GM18867 (cell line): ENCODE data around the gene CPT1C.

Source experiments
- ATAC-seq: cut with Tn5 transposase; IDR thresholded peaks from one replicate; pipeline ENCODE4 v1.9.1; 2021; ENCODE audit warnings: mild to moderate bottlenecking, moderate library complexity; ENCODE audit not compliant: unreplicated experiment

The CPT1C gene

DNA sequence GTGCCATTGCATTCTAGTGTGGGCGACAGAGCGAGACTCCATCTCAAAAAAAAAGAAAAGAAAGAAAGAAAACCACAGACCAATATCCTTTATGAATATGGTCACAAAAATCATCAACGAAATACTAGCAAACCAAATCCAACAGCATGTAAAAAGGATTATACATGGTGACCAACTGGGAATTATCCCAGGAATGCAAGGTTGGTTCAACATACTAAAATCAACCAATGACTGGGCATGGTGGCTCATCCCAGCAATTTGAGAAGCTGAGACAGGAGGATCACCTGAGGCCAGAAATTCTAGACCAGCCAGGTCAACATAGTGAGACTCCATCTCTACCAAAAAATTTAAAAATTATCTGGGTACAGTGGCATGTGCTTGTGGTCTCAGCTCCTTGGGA lies 65.0 kb downstream of the CPT1C start:
- no peak for ATAC-seq

DNA sequence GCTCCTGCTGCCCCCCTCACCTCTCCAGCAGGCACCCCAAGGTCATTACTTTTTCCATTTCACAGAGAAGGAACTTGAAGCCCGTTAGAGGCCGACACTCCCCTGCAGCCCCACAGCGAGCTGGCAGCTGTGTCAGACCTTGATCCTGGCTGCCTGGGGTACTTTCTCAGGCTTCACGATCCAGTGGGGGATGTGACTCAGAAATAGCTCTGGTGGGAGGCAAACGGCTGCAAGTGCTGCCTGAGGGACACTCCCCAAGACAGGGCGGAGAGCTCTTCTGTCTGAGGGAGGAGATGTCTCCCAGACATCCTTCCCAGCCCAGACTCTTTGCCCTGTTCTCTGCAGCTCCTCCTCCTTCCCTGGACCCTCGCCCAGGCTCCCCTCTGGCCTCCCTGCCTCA lies 67.4 kb downstream of the CPT1C start:
- no peak for ATAC-seq

DNA sequence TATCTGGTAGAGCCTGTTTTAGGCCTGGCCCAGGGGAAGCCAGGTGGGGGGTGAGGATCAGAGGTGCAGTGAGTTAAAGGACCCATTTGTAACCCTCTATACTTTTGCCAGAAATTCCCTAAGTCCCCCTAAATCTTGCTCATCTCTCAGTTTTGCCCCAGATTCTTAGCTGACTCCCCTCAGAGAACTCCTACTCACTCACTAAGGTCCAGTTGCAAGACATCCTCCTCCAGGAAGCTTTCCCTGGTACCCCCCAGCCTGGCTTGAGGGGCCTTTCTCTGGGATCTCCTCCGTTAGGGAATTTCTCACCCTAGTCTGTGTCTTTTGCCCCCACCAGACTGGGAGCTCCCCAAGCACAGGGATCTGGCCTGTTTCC lies 70.3 kb downstream of the CPT1C start:
- ATAC-seq = no peak

DNA sequence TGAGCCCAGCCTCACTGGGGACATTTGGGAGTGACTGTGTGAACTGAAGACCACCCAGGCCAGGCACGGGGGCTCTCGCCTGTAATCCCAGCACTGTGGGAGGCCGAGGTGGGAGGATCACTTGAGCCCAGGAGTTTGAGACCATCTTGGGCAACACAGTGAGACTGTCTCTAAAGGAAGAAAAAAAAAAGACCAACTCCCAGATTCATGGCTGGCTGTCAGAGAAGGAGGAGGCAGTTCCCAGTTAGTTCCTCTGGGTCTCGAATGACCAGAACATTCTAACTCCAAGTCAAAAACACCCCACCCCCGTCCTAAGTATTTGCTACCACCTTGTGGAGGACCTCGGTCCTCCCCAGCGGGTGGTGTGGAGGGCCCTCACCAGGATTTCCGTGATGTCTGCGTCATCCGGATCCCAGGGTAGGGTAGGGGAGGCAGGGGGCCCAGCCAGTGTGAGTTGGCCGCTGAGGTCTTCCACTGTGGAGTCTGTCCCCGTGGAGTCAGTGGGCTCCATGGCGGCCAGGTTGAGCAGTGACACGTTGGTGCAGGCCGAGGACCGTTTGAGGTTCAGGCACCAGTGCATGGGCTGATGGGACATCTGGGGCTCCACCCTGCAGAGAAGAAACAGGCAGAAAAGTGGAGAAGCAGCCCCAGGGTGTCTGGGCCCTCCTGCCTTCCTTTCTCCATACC lies 70.9 kb downstream of the CPT1C start:
- no peak for ATAC-seq

DNA sequence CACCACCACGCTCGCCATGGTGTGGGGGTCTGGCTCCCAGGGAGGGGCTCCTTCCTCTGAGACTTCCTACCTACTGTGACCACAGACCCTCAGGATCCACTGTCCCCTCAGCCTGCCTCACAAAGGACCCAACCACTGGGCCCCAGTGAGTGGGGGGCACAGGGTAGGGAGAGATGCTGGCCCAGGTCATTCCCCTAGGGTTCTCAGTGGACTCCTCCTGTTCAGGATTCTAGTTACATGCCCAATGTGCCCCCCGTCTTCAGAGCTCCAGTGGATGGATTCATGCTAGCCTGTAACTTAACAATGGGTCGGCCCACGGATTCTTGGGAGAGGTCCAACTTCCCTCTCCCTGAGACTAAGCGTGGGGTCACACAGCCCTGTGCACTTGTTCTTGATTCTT lies 72.3 kb downstream of the CPT1C start, which contains the start of gene TSKS:
Gene TSKS (minus strand): TSS at position 77 of the 400 bp plus-strand sequence. CDS start 59 bp downstream, at position 18.
- ATAC-seq = no peak
